ENCODE data around the gene DEDD2.

GRCh38 chr19:42169486-42170413, 47.7 kb downstream of the DEDD2 start:
- no peak for TF ChIP-seq CTCF (IDR thresholded peaks at IDR 0.05)
- no peak for TF ChIP-seq POLR2A (IDR thresholded peaks at IDR 0.05)
